ENCODE results near the gene PFDN4. TPM values are rescaled to one million over a fixed set of nuclear protein-coding genes. Genes with fewer than 3 reads are reported as not detected.

The PFDN4 gene
- total RNA-seq, 1 donor from 2014 or later: 28.4 TPM

GRCh38 chr20:54165803-54166202 lies 42.1 kb upstream of the PFDN4 start:
- peaks cover 33% of the 10 kb centered on the region for H3K27me3 Mint-ChIP-seq
- H3K9me3 Mint-ChIP-seq: no peaks in the 10 kb centered on the region
- TF ChIP-seq CTCF (conservative IDR thresholded peaks at IDR 0.05): no peak
- H3K4me1 Mint-ChIP-seq (ENCODE audit: unreplicated experiment): peaks cover 29% of the 10 kb centered on the region
- peaks cover 6% of the 10 kb centered on the region for H3K36me3 Mint-ChIP-seq
- H3K27ac Mint-ChIP-seq: no peak overlapping the region
- no peak for DNase-seq (ENCODE audit: extremely low spot score, unreplicated experiment)
- H3K4me3 Mint-ChIP-seq: no peak overlapping the region

GRCh38 chr20:54166987-54167662 lies 40.8 kb upstream of the PFDN4 start:
- Mint-ChIP-seq H3K9me3 (no peaks in the 10 kb centered on the region), H3K4me1 (ENCODE audit: unreplicated experiment) (peaks cover 29% of the 10 kb centered on the region), H3K4me3 (no peak overlapping the region), H3K27me3 (peaks cover 46% of the 10 kb centered on the region), H3K36me3 (peaks cover 6% of the 10 kb centered on the region), H3K27ac (no peak overlapping the region)
- TF ChIP-seq CTCF (conservative IDR thresholded peaks at IDR 0.05): no peak
- no peak for DNase-seq (ENCODE audit: extremely low spot score, unreplicated experiment)

GRCh38 chr20:54167909-54168872 lies 39.7 kb upstream of the PFDN4 start:
- Mint-ChIP-seq H3K27me3 (peaks cover 54% of the 10 kb centered on the region), H3K4me3 (no peak overlapping the region), H3K4me1 (ENCODE audit: unreplicated experiment) (peaks cover 21% of the 10 kb centered on the region), H3K36me3 (peaks cover 6% of the 10 kb centered on the region), H3K9me3 (no peaks in the 10 kb centered on the region), H3K27ac (no peak overlapping the region)
- no peak for DNase-seq (ENCODE audit: extremely low spot score, unreplicated experiment)
- no peak for TF ChIP-seq CTCF (conservative IDR thresholded peaks at IDR 0.05)

GRCh38 chr20:54168961-54169862 lies 38.7 kb upstream of the PFDN4 start:
- no peak for DNase-seq (ENCODE audit: extremely low spot score, unreplicated experiment)
- H3K27ac Mint-ChIP-seq: no peak overlapping the region
- peaks cover 26% of the 10 kb centered on the region for H3K4me1 Mint-ChIP-seq (ENCODE audit: unreplicated experiment)
- H3K9me3 Mint-ChIP-seq: no peaks in the 10 kb centered on the region
- no peak for TF ChIP-seq CTCF (conservative IDR thresholded peaks at IDR 0.05)
- H3K27me3 Mint-ChIP-seq: peaks cover 62% of the 10 kb centered on the region
- no peak overlapping the region for H3K4me3 Mint-ChIP-seq
- peaks cover 6% of the 10 kb centered on the region for H3K36me3 Mint-ChIP-seq

- H3K27me3 Mint-ChIP-seq: peaks cover 70% of the 10 kb centered on the region
- H3K27ac Mint-ChIP-seq: no peak overlapping the region
- peaks cover 33% of the 10 kb centered on the region for H3K4me1 Mint-ChIP-seq (ENCODE audit: unreplicated experiment)
- H3K4me3 Mint-ChIP-seq: no peak overlapping the region
- no peak for TF ChIP-seq CTCF (conservative IDR thresholded peaks at IDR 0.05)
- H3K9me3 Mint-ChIP-seq: no peaks in the 10 kb centered on the region
- no peak for DNase-seq (ENCODE audit: extremely low spot score, unreplicated experiment)
- H3K36me3 Mint-ChIP-seq: peaks cover 6% of the 10 kb centered on the region
Observed at GRCh38 chr20:54170026-54170471, 37.8 kb upstream of the PFDN4 start.
